Spleen (tissue), 13 donors: ENCODE results near the gene STMN3. TPM values are rescaled to one million over a fixed set of nuclear protein-coding genes. Genes with fewer than 3 reads are reported as not detected.

ENCODE experiments used
- DNase-seq: peaks from one replicate; pipeline ENCODE4 v3.0.0-alpha.2; 2020
- H3K27ac ChIP-seq, 8 donors: fragments of 200-600 bp; sonication (generic) in 7 of 8; 1 replicate in 4 of 8; 2 replicates in 4 of 8; pipeline versions ENCODE4 v1.5.0 to v1.8.0; 2016 to 2021; ENCODE audit warnings: inconsistent platforms in 4 of 8, mild to moderate bottlenecking in 4 of 8, moderate library complexity in 1 of 8
- H3K27me3 ChIP-seq, 7 donors: fragments of 200-600 bp; sonication (generic) in 6 of 7; replicated peaks in 1 of 7; 1 replicate in 4 of 7; 2 replicates in 3 of 7; pipeline versions ENCODE4 v1.5.0 to v1.8.0; 2016 to 2021; ENCODE audit warnings: inconsistent platforms in 3 of 7, mild to moderate bottlenecking in 1 of 7
- H3K36me3 ChIP-seq, 6 donors: fragments of 200-600 bp; sonication (generic) in 5 of 6; 1 replicate in 4 of 6; 2 replicates in 2 of 6; pipeline versions ENCODE4 v1.5.0 to v1.8.0; 2016 to 2021; ENCODE audit warnings: inconsistent platforms in 2 of 6
- H3K4me1 ChIP-seq, 6 donors: fragments of 200-600 bp; sonication (generic) in 5 of 6; 1 replicate in 3 of 6; 2 replicates in 3 of 6; pipeline versions ENCODE4 v1.5.0 to v1.8.0; 2016 to 2021; ENCODE audit warnings: inconsistent platforms in 3 of 6
- H3K4me3 ChIP-seq, 8 donors: fragments of 200-600 bp; sonication (generic) in 7 of 8; 1 replicate in 4 of 8; 2 replicates in 4 of 8; pipeline versions ENCODE4 v1.5.0 to v1.8.0; 2016 to 2021; ENCODE audit warnings: inconsistent platforms in 4 of 8, mild to moderate bottlenecking in 4 of 8, moderate library complexity in 2 of 8
- H3K9me3 ChIP-seq, 8 donors: fragments of 200-600 bp; sonication (generic) in 7 of 8; 1 replicate in 4 of 8; 2 replicates in 4 of 8; pipeline versions ENCODE4 v1.5.0 to v1.8.0; 2016 to 2021; ENCODE audit warnings: inconsistent platforms in 4 of 8
- CTCF ChIP-seq, 11 experiments: fragments of 200-600 bp in 7 of 11; fragments of 450-650 bp in 4 of 11; sonication (generic) in 4 of 11; IDR thresholded peaks in 8 of 11; conservative IDR thresholded peaks in 3 of 11; 1 replicate in 7 of 11; 2 replicates in 4 of 11; pipeline versions ENCODE4 v1.4.0 to v1.8.0; 2016 to 2021; ENCODE audit warnings: antibody characterized with exemption in 11 of 11, inconsistent platforms in 4 of 11, mild to moderate bottlenecking in 1 of 11
- POLR2A ChIP-seq, 3 donors: fragments of 450-650 bp; IDR thresholded peaks; one replicate each; pipeline ENCODE4 v1.5.1; 2017; ENCODE audit warnings: antibody characterized with exemption in 3 of 3, mild to moderate bottlenecking in 1 of 3
- POLR2AphosphoS5 ChIP-seq, 3 donors: sonication (generic); formaldehyde crosslinking; IDR thresholded peaks; one replicate each; pipeline ENCODE4 v1.5.1; 2017; ENCODE audit warnings: antibody characterized with exemption in 3 of 3
- WGBS, 5 donors: extraction: QIAGEN DNeasy Blood & Tissue Kit in 3 of 5; methylation state at CpG; one replicate each; pipeline versions ENCODE4 v1.1.5 to v1.1.7; 2013 to 2018; 5-methylcytosine and 5-hydroxymethylcytosine counted together
- intact Hi-C: fragments of 100-400 bp; cut with DNase I; formaldehyde crosslinking; loops from one replicate; pipeline ENCODE4 v1.15.0; 2023; ENCODE audit warnings: low total_unique reads
- long read RNA-seq, 2 donors: transcript quantifications; one replicate each; lab custom pipeline, GENCODE V29; 2026
- polyA plus RNA-seq, 3 donors: library from polyadenylated mRNA; stranded (reverse); fragments of 200-250 nt; gene quantifications; one replicate each; pipeline ENCODE4 v1.2.1, GENCODE V29; 2013
- total RNA-seq, 7 donors: library from RNA; depleted of rRNA in 3 of 7; stranded (reverse); fragments of >200 nt in 3 of 7; fragmentation: NEBNext Ultra II Directional in 4 of 7; extraction: Animal tissue kit (Norgen Biotek cat#: 25700) in 4 of 7; gene quantifications; one replicate each; pipeline versions ENCODE4 v1.1.0 to v1.2.1, GENCODE V29; 2016 to 2021
- donor health status: healthy with polysubstance abuse.
- donor health status: DM: no; HTN: no; CAD: no; lungs with moderate emphysema.
- donor health status: DM: no; HTN: no; CAD: no.
- donor health status: Bipolar disorder and iron deficiency.
- donor health status: healthy.
- donor health status: DM: no; HTN: no; CAD: no.
- donor health status: DM: yes; HTN: yes; CAD: no.

STMN3 gene
- total RNA-seq: 10 to 100 TPM; 16.1 to 57.0 (median 44.0) TPM
- polyA plus RNA-seq: 10 to 100 TPM; 21.2 to 38.9 (median 24.6) TPM
- long read RNA-seq, donor 1, transcript STMN3-201 (5 exons, 2,255 nt): major isoform, 13 of 13 reads
- long read RNA-seq, donor 1, partial matches to known transcripts: 0 of 13 reads
- long read RNA-seq, donor 1, other reads (novel, unspliced or antisense): 0 of 13 reads
- long read RNA-seq, donor 2, transcript STMN3-201 (5 exons, 2,255 nt): major isoform, 8 of 8 reads
- long read RNA-seq, donor 2, partial matches to known transcripts: 0 of 8 reads
- long read RNA-seq, donor 2, other reads (novel, unspliced or antisense): 0 of 8 reads

GRCh38 chr20:63653041-63653973 is at the start of gene STMN3:
Gene STMN3, minus strand, starts transcription at chr20:63653424. Its CDS starts 79 bp downstream, at chr20:63653345.
- peaks cover 0 to 46% (median 13%) of the 10 kb centered on the region in 7 donors for H3K27me3 ChIP-seq
- no peaks in the 10 kb centered on the region for H3K9me3 ChIP-seq
- DNase-seq: peak; percentile 92
- H3K36me3 ChIP-seq: no peaks in the 10 kb centered on the region
- H3K4me3 ChIP-seq: peak within 1 kb of the TSS; percentile 35 to 78 (median 61)
- peak within 1 kb of the TSS; percentile 4 to 82 (median 71) for H3K27ac ChIP-seq
- TF ChIP-seq POLR2AphosphoS5 (IDR thresholded peaks at IDR 0.05) (peak; percentile 65 to 84 (median 76)), CTCF (IDR thresholded peaks at IDR 0.05 in 8 of 11, conservative IDR thresholded peaks at IDR 0.05 in 3 of 11) (no peak), POLR2A (IDR thresholded peaks at IDR 0.05) (no peak)
- intact Hi-C loops: loop anchor here (10.0 kb wide), 1 partner anchor 119 kb away; the partner anchor contains the start of gene PTK6
- peaks cover 13 to 58% (median 47%) of the 10 kb centered on the region in 6 donors for H3K4me1 ChIP-seq
- 1 to 3% (median 1%) methylated on average over 38 to 71 of the region's 73 CpGs for WGBS, 5 donors

- peak; percentile 56 for DNase-seq
- no peak overlapping the region for H3K4me3 ChIP-seq
Measured at GRCh38 chr20:63702036-63702665, 48.9 kb upstream of the STMN3 start.

GRCh38 chr20:63701329-63702035 is 48.3 kb upstream of the STMN3 start:
- no peaks in the 10 kb centered on the region for H3K9me3 ChIP-seq
- DNase-seq: peak; percentile 72
- H3K27ac ChIP-seq: peak overlapping the region in 6 of 8 donors; percentile 20 to 77 (median 34)
- intact Hi-C loops: loop anchor here (10.0 kb wide), 1 partner anchor 163 kb away; the partner anchor contains the start of genes ABHD16B and TPD52L2
- peaks cover 31 to 94% (median 68%) of the 10 kb centered on the region in 6 donors for H3K4me1 ChIP-seq
- no peak overlapping the region for H3K4me3 ChIP-seq
- TF ChIP-seq POLR2AphosphoS5 (IDR thresholded peaks at IDR 0.05): peak; percentile 11 to 69 (median 38)
- no peak for TF ChIP-seq CTCF (IDR thresholded peaks at IDR 0.05 in 8 of 11, conservative IDR thresholded peaks at IDR 0.05 in 3 of 11)
- no peak for TF ChIP-seq POLR2A (IDR thresholded peaks at IDR 0.05)
- WGBS, 5 donors: 71 to 85% (median 79%) methylated on average over 7 to 14 of the region's 14 CpGs
- peaks cover 0 to 86% (median 40%) of the 10 kb centered on the region in 6 donors for H3K36me3 ChIP-seq
- peaks cover 0 to 6% (median 0%) of the 10 kb centered on the region in 7 donors for H3K27me3 ChIP-seq

More at GRCh38 chr20:63702036-63702665, 48.9 kb upstream of the STMN3 start:
- Histone ChIP-seq H3K27me3 (no peaks in the 10 kb centered on the region), H3K9me3 (no peaks in the 10 kb centered on the region), H3K36me3 (peaks cover 0 to 87% (median 40%) of the 10 kb centered on the region in 6 donors), H3K4me1 (peaks cover 29 to 94% (median 68%) of the 10 kb centered on the region in 6 donors), H3K27ac (peak overlapping the region in 3 of 8 donors; percentile 39 to 77 (median 71))
- 91 to 96% (median 94%) methylated on average over 14 to 16 of the region's 16 CpGs for WGBS, 5 donors
- TF ChIP-seq POLR2A (IDR thresholded peaks at IDR 0.05) (no peak), CTCF (IDR thresholded peaks at IDR 0.05 in 8 of 11, conservative IDR thresholded peaks at IDR 0.05 in 3 of 11) (no peak), POLR2AphosphoS5 (IDR thresholded peaks at IDR 0.05) (no peak)
- intact Hi-C loops: loop anchor here (10.0 kb wide), 1 partner anchor 163 kb away; the partner anchor contains the start of genes ABHD16B and TPD52L2
